Left renal cortex interstitium (tissue), 4 donors: ENCODE measurements around the gene CNTN1. TPM values are rescaled to one million over a fixed set of nuclear protein-coding genes. Genes with fewer than 3 reads are reported as not detected.

Experiments used
- DNase-seq, 4 donors: peaks; one replicate each; pipeline ENCODE4 v3.0.0-alpha.2; 2013; ENCODE audit warnings: low read depth in 4 of 4, low spot score in 2 of 4, missing footprints in 1 of 4
- polyA plus RNA-seq, 4 donors: library from polyadenylated mRNA; unstranded; fragments of 120-200 nt; gene quantifications; one replicate each; pipeline ENCODE4 v1.2.1, GENCODE V29; 2013; ENCODE audit not compliant: insufficient read length in 4 of 4

The CNTN1 gene
- 10 to 100 TPM; 29.4 to 68.1 (median 50.4) TPM for polyA plus RNA-seq

DNA sequence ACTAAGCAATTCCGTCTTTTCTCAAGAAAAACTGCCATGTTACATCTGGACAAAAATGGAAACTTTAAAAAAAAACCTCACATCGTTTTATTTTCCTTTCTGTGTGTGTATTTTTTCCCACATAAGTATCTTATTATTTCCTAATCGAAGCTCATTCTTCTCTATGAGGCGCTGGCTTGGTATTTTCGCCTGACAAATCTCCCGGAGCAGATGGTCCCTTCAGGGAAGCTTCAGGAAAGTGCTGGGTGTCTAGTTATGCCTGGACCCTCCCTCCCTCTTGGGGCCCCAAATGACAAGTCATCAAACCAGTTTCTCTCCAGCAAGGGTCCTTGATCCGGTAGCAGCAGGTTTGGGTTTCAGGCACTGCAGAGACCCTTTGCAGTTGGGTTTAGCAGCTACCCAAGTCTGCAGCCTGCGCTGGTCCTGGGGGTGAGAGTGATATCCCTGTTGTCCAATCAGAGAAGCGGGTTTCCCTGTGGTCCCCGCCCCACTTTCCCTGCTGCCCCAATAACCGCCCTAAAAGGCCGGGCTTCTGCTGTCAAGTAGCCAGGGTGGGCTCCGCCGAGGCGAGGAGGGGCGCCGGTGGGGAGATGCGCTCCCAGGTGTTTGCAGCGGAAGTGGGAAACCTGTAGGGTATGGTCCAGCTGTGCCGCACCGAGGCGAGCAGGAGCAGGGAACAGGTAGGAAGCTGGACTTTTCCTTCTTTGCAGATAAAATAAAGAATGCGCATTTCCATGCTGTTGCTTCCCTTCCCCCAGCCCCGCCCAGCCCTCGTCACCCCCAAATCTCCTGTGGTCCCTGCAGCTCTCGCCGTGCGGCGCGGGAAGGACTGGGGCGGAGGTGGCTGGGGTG, at the start of gene CNTN1:
Gene CNTN1, plus strand, starts transcription at position 527 of the 852 bp plus-strand sequence.
- DNase-seq: peak in 3 of 4 donors; percentile 72 to 89 (median 77)

- DNase-seq: no peak
Observed at GRCh38 chr12:40643506-40643905, 48.7 kb upstream of the CNTN1 start.

DNA sequence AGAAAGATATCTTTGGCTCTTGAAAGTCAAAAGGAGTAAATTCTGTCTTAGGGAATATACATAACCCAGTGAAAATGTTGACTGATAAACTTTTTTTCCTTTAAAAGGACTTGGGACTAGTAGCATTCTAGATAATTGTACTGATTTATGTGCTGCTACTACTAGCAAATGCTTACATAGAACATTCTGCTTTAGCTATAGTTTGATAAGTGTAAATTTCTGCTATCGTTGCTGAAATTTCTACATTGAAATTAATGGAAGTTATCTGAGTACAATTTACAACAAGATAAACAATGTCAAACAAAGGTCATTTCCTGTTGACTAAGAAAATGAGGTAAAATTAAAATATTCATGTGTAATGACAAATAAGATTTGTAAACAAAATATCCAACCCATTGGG, 48.3 kb upstream of the CNTN1 start:
- no peak for DNase-seq

- DNase-seq: no peak
Observed at GRCh38 chr12:40644708-40645107, 47.5 kb upstream of the CNTN1 start.

DNA sequence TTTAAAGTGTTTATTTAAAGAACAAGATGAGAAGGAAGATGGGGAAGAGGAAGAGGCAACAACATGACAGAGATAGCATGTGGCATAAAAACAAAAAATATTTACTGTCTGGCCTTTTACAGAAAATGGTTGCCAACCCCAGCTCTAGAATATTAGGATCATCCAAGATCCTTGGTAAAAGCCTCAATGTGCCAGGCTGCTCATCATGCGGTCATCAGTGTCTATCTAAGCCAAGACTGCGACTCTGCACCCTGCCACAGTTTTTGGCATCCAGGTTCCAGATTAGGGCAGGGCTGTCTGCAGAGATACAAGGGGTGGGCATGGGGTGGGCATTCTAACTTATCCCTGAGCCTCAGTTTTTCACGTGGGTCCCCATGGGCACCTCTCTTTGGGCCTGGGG, 46.9 kb upstream of the CNTN1 start:
- DNase-seq: no peak

- DNase-seq: no peak
Observed at GRCh38 chr12:40646456-40646855, 45.8 kb upstream of the CNTN1 start.

- DNase-seq: no peak
Observed at GRCh38 chr12:40646911-40647310, 45.3 kb upstream of the CNTN1 start.

DNA sequence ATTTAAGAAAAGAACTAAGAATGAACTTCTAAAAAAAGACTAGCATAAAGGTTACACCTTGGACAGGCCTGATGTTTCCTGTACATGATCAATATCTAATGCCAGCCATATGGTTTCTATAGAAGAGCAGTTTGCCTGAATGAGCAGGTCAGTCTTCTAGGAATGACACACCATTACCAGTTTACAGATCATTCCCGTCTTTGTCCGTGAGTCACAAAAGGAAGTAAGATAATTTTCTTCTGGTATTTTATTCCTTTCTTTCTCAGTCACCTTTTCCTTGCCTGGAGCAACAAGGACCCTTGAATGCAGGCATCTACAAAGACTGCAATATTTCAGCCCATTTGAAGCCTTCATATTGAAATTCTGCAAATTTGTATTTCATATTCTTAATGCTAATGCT, 44.6 kb upstream of the CNTN1 start:
- no peak for DNase-seq

DNA sequence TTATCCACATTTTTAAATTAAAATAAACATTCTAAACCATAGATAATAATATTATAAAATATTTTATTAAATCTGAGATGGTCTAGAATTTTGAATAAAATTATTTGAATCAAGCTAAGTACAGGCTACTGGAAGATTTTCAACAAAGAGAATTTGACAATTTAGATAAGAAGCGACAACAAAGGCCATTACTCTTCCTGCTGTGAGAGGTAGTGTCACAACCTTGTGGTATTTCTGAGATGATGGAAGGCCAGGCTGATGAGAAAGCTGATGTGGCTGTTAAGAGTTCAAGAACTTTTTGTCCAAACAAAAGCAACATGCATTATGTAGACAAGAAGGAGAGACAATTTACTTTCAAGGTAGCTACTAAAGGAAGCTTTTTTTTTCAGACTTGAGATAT, 43.7 kb upstream of the CNTN1 start:
- DNase-seq: no peak

GRCh38 chr12:40650038-40650704, 42.1 kb upstream of the CNTN1 start:
- no peak for DNase-seq

- no peak for DNase-seq
Observed at GRCh38 chr12:40655451-40655850, 36.8 kb upstream of the CNTN1 start.

DNA sequence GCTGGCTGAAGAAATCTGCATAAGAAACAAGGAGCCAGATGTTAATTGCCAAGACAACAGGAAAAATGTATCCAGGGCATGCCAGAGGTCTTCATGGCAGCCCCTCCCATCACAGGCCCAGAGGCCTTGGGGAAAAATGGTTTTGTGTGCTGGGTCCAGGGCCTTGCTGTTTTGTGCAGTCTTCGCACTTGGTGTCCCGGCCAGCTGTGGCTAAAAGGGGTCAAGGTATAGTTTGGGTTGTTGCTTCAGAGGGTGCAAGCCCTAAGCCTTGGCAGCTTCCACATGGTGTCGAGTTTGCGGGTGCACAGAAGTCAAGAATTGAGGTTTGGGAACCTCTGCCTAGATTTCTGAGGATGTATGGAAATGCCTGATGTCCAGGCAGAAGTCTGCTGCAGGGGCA, 29.9 kb upstream of the CNTN1 start:
- no peak for DNase-seq

- no peak for DNase-seq
Observed at GRCh38 chr12:40663781-40664180, 28.5 kb upstream of the CNTN1 start.

DNA sequence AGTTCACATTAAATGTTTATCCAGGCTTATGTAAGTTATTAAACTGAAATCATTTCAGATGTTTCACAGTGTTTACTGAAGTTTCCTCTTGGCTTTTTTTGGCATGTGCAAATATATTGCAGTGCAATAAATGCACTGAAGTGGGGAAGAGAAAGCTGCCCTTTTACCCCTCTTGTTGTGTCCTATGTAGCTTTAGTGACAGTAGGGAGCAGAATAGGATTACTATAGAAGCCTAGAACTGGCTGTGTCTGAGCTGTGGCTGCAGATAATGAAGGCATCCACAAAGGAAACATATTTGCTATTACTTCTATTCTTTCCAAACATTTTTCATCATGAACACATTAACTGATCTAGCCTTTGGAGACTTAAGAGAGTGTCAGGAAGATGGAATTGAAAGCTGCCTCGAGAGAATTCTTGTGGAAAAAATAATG, 24.1 kb upstream of the CNTN1 start:
- no peak for DNase-seq

DNA sequence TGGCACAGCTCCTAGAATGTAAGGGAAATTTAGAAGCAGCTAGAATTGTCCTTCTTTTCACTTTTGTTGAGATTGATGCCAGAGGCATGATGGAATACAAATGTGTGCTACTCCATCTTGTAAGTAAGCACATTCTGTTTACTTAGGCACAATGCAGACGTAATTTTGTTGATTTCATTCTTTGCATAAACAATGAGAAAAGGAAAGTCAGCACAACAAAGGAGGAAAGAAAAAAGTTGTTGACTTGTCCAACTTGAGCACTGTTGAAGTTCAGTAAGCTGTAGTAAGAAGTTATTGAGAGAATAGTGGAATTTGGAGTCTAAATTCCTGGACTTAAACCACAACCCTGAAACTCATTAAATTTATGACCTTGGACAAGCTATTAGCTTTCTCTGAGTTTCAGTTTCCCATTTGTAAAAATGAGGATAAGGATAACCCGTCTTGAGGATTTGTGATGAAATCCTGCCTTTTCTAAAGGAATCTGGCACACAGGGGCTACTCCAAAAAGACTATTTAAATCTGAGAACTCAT, 19.4 kb upstream of the CNTN1 start:
- peak in 2 of 4 donors; percentile 59 to 73 for DNase-seq

GRCh38 chr12:40681148-40681547, 11.1 kb upstream of the CNTN1 start:
- no peak for DNase-seq

- DNase-seq: no peak
Observed at GRCh38 chr12:40684986-40685385, 7.3 kb upstream of the CNTN1 start.

DNA sequence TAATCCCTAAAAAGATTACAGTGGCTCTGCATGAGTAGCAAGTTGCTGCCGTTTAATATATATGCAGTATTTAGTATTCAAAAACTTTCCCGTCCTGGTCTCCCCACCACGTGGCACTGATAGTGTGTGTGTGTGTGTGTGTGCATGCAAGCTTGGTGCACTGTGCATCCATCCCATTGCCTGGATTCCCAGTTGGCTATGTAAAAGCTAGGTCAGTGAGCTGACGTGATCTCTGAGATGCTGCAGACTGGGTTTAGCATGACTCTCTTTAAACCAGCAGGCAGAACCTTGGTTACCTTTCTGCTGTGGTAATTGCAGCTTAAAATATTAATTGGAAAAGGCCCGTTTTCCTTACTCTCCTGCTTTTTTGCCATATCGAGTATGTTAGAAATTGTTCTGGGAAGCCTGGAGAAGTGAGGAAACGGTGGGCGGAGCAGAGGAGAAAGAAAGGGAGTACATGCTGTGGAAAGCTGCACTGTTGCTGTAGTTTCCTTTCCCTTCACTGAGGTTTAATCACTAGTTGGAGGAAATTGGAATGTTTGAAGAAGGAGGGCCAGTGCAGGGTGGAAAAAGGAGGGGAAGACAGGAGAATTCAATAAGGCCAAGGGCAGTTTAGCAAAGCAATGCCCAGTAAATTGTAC, 4.0 kb upstream of the CNTN1 start:
- DNase-seq: no peak

GRCh38 chr12:40689576-40689975, 2.7 kb upstream of the CNTN1 start:
- no peak for DNase-seq

DNA sequence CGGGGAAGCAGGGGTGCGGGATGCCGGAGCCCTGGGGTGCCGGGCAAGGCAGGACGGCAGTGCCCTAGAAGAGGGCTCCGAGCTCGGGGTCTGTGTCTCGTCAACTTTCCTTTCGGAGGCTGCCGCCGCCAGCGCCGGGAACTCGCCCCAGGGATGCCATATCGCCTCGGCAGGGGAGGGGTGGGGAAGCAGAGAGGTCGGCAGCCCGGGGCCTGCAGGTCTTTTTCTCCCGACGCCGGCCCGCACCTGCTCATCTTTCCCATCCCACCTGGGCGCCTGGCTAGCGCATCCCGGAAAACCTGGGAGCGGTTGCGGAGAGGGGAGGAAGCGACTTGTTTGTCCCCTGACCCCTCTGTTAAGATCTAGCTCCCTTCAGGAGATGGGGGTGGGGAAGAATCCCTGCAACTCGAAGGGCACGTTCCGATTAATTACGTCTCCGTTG, 547 bp downstream of the CNTN1 start:
- no peak for DNase-seq

GRCh38 chr12:40693207-40693821, 1.1 kb downstream of the CNTN1 start:
- no peak for DNase-seq
